Peyer's patch (tissue), 4 donors: ENCODE measurements around the gene CFAP43.

Experiments
- CTCF ChIP-seq, 6 experiments: fragments of 450-650 bp in 4 of 6; fragments of 200-600 bp in 2 of 6; sonication (generic) in 1 of 6; IDR thresholded peaks; one replicate each; pipeline ENCODE4 v1.5.1; 2017 to 2019; ENCODE audit warnings: antibody characterized with exemption in 6 of 6, mild to moderate bottlenecking in 3 of 6, moderate library complexity in 1 of 6
- POLR2A ChIP-seq, 2 donors: fragments of 450-650 bp; IDR thresholded peaks; one replicate each; pipeline ENCODE4 v1.5.1; 2017; ENCODE audit warnings: antibody characterized with exemption in 2 of 2, mild to moderate bottlenecking in 2 of 2, moderate library complexity in 2 of 2

- TF ChIP-seq CTCF (IDR thresholded peaks at IDR 0.05) (peak in 1 of 6 experiments; percentile 5), POLR2A (IDR thresholded peaks at IDR 0.05) (peak; percentile 44 to 59)
Observed at GRCh38 chr10:104254493-104255310, 22.5 kb upstream of the CFAP43 start, which contains the start of gene GSTO1.
